ENCODE results near the gene CLCN1.

The CLCN1 gene

GRCh38 chr7:143296686-143297085 lies 19.2 kb upstream of the CLCN1 start:
- DNase-seq: no peak

GRCh38 chr7:143299346-143299745 lies 16.6 kb upstream of the CLCN1 start:
- DNase-seq: no peak

- peak; percentile 64 for DNase-seq
Observed at GRCh38 chr7:143299840-143300239, 16.1 kb upstream of the CLCN1 start.

GRCh38 chr7:143300959-143301935 lies 14.7 kb upstream of the CLCN1 start:
- DNase-seq: no peak

GRCh38 chr7:143303733-143304132 lies 12.2 kb upstream of the CLCN1 start:
- DNase-seq: no peak

GRCh38 chr7:143304938-143305337 lies 11.0 kb upstream of the CLCN1 start:
- no peak for DNase-seq

- peak; percentile 70 for DNase-seq
Observed at GRCh38 chr7:143305423-143306070, 10.4 kb upstream of the CLCN1 start.

GRCh38 chr7:143308632-143309031 lies 7.3 kb upstream of the CLCN1 start:
- DNase-seq: no peak

GRCh38 chr7:143314127-143314526 lies 1.8 kb upstream of the CLCN1 start:
- DNase-seq: no peak

GRCh38 chr7:143316492-143316891 lies 581 bp downstream of the CLCN1 start:
- no peak for DNase-seq

GRCh38 chr7:143318661-143319060 lies 2.8 kb downstream of the CLCN1 start:
- no peak for DNase-seq

GRCh38 chr7:143320620-143321019 lies 4.7 kb downstream of the CLCN1 start:
- no peak for DNase-seq

- no peak for DNase-seq
Observed at GRCh38 chr7:143321242-143321641, 5.3 kb downstream of the CLCN1 start.

GRCh38 chr7:143321734-143322133 lies 5.8 kb downstream of the CLCN1 start:
- no peak for DNase-seq

GRCh38 chr7:143322760-143323633 lies 7.1 kb downstream of the CLCN1 start:
- no peak for DNase-seq

- no peak for DNase-seq
Observed at GRCh38 chr7:143323653-143324052, 7.7 kb downstream of the CLCN1 start.

GRCh38 chr7:143325240-143325639 lies 9.3 kb downstream of the CLCN1 start:
- DNase-seq: no peak

GRCh38 chr7:143327903-143328302 lies 12.0 kb downstream of the CLCN1 start:
- DNase-seq: no peak

- no peak for DNase-seq
Observed at GRCh38 chr7:143329471-143330170, 13.7 kb downstream of the CLCN1 start.

- no peak for DNase-seq
Observed at GRCh38 chr7:143331179-143331801, 15.4 kb downstream of the CLCN1 start.

GRCh38 chr7:143334244-143334643 lies 18.3 kb downstream of the CLCN1 start:
- DNase-seq: no peak

GRCh38 chr7:143337216-143337615 lies 21.3 kb downstream of the CLCN1 start:
- DNase-seq: no peak

Measured in activated naive CD4-positive, alpha-beta T cell treated with anti-CD3 and anti-CD28 coated beads, Interleukin-2, amount 50 U/mL, for 16 hours (primary cell).